H1 (cell line): Measurements from ENCODE around the gene PECR. TPM values are rescaled to one million over a fixed set of nuclear protein-coding genes. Genes with fewer than 3 reads are reported as not detected.

Experiments used
- CHD1 ChIP-seq: IDR thresholded peaks from 2 replicates; pipeline ENCODE4 v1.6.1; 2012; ENCODE audit warnings: low read depth, low read length, improper control_type of control experiment
- EZH2 ChIP-seq: fragments of 200-600 bp; sonication (generic); IDR thresholded peaks from 2 replicates; pipeline ENCODE4 v1.7.1; 2012; ENCODE audit warnings: low read depth, mild to moderate bottlenecking, moderate library complexity, low read length, inconsistent platforms; ENCODE audit not compliant: severe bottlenecking
- HDAC6 ChIP-seq: IDR thresholded peaks from one replicate; pipeline ENCODE4 v1.7.1; 2012; ENCODE audit warnings: low read depth, mild to moderate bottlenecking, inconsistent platforms, low read length, moderate library complexity
- RXRA ChIP-seq: IDR thresholded peaks from 2 replicates; pipeline ENCODE4 v1.6.1; 2011; ENCODE audit warnings: low read depth, mild to moderate bottlenecking, low read length, moderate library complexity; ENCODE audit not compliant: insufficient read depth
- TCF12 ChIP-seq: IDR thresholded peaks from 2 replicates; pipeline ENCODE4 v1.6.1; 2011; ENCODE audit warnings: low read depth, mild to moderate bottlenecking, low read length
- polyA plus RNA-seq, 7 experiments: library from polyadenylated mRNA; depleted of rRNA in 3 of 7; stranded (reverse) in 5 of 7; unstranded in 2 of 7; fragments of >200 nt in 5 of 7; fragments of 200-250 nt in 2 of 7; gene quantifications; 1 replicate in 5 of 7; 2 replicates in 1 of 7; 4 replicates in 1 of 7; pipeline versions ENCODE4 v1.2.1 to v1.2.3, GENCODE V29; 2011 to 2013; ENCODE audit warnings: missing spikeins in 2 of 7, mixed read lengths in 2 of 7
- total RNA-seq: library from RNA; stranded (reverse); fragmentation: NEBNext Ultra II Directional; extraction: Animal tissue kit (Norgen Biotek cat#: 25700); gene quantifications from 2 replicates; pipeline ENCODE4 v1.2.1, GENCODE V29; 2021

The PECR gene
- total and polyA plus RNA-seq, 2 of the 8 experiments (the other 6 are each of a cell fraction or from before 2014, with no cell fraction given) = 15.9 to 19.2 TPM

GRCh38 chr2:216001216-216002100 is 80.2 kb downstream of the PECR start (continued):
- no peak for TF ChIP-seq TCF12
- no peak for TF ChIP-seq RXRA
- TF ChIP-seq CHD1 = no peak
- TF ChIP-seq EZH2 = no peak
- TF ChIP-seq HDAC6 = no peak
